Superior temporal gyrus (tissue), 1 donor: ENCODE data around the gene CHST13.
"Not testable (repeated sequence)": the region's sequence is repeated elsewhere in the genome, so short reads cannot be mapped to it uniquely, and the experiment has no call there.

Experiments used
- DNase-seq: peaks from one replicate; pipeline ENCODE4 v3.0.0-alpha.2; 2016; ENCODE audit errors: extremely low spot score

The CHST13 gene

GRCh38 chr3:126525853-126526667 is 2.1 kb downstream of the CHST13 start:
- DNase-seq = no peak

GRCh38 chr3:126526668-126527005 is 2.7 kb downstream of the CHST13 start:
- no peak for DNase-seq

GRCh38 chr3:126527006-126527405 is 3.1 kb downstream of the CHST13 start:
- no peak for DNase-seq

- no peak for DNase-seq
Measured at GRCh38 chr3:126527455-126528211, 3.7 kb downstream of the CHST13 start.

GRCh38 chr3:126528419-126528799 is 4.5 kb downstream of the CHST13 start:
- no peak for DNase-seq

- no peak for DNase-seq
Measured at GRCh38 chr3:126528800-126529541, 5.0 kb downstream of the CHST13 start.

- no peak for DNase-seq
Measured at GRCh38 chr3:126529585-126530170, 5.7 kb downstream of the CHST13 start.

- no peak for DNase-seq
Measured at GRCh38 chr3:126530171-126531050, 6.5 kb downstream of the CHST13 start.

GRCh38 chr3:126531051-126531330 is 7.0 kb downstream of the CHST13 start:
- no peak for DNase-seq

GRCh38 chr3:126533506-126533905 is 9.6 kb downstream of the CHST13 start:
- DNase-seq = no peak

GRCh38 chr3:126534716-126535115 is 10.8 kb downstream of the CHST13 start:
- not testable (repeated sequence) for DNase-seq

- DNase-seq = no peak
Measured at GRCh38 chr3:126535636-126536035, 11.7 kb downstream of the CHST13 start.

- no peak for DNase-seq
Measured at GRCh38 chr3:126536126-126536525, 12.2 kb downstream of the CHST13 start.

- DNase-seq = no peak
Measured at GRCh38 chr3:126537116-126537729, 13.3 kb downstream of the CHST13 start.

GRCh38 chr3:126537730-126538281 is 13.9 kb downstream of the CHST13 start:
- DNase-seq = no peak

- no peak for DNase-seq
Measured at GRCh38 chr3:126538316-126538715, 14.4 kb downstream of the CHST13 start.

- no peak for DNase-seq
Measured at GRCh38 chr3:126538966-126539365, 15.0 kb downstream of the CHST13 start.

- no peak for DNase-seq
Measured at GRCh38 chr3:126539558-126540250, 15.7 kb downstream of the CHST13 start.

- DNase-seq = no peak
Measured at GRCh38 chr3:126540342-126540849, 16.4 kb downstream of the CHST13 start.
